NCI-H128 (cell line): ENCODE measurements around the gene ACSF2.

Experiments
- DNase-seq: peaks from one replicate; lab custom pipeline; 2025; ENCODE audit not compliant: unreplicated experiment; lab: John Stamatoyannopoulos, UW

The ACSF2 gene

GRCh38 chr17:50519141-50519834, 93.3 kb downstream of the ACSF2 start:
- no peak for DNase-seq

- DNase-seq = no peak
Observed at GRCh38 chr17:50520483-50520882, 94.5 kb downstream of the ACSF2 start.

- no peak for DNase-seq
Observed at GRCh38 chr17:50521514-50521913, 95.5 kb downstream of the ACSF2 start.

GRCh38 chr17:50522766-50523165, 96.7 kb downstream of the ACSF2 start:
- no peak for DNase-seq

- no peak for DNase-seq
Observed at GRCh38 chr17:50523208-50523607, 97.2 kb downstream of the ACSF2 start.
